GM18873 (cell line): ENCODE measurements around the gene NCR3LG1.

ENCODE experiments used
- ATAC-seq: cut with Tn5 transposase; IDR thresholded peaks from one replicate; pipeline ENCODE4 v1.9.1; 2021; ENCODE audit warnings: mild to moderate bottlenecking, moderate library complexity, moderate number of reproducible peaks; ENCODE audit not compliant: unreplicated experiment, low FRiP score

NCR3LG1 gene

GRCh38 chr11:17351510-17352176 is at the start of gene NCR3LG1:
NCR3LG1 (plus strand) TSS chr11:17351800; CDS start chr11:17351970, 170 bp downstream.
- no peak for ATAC-seq

GRCh38 chr11:17313349-17314231 is 38.0 kb upstream of the NCR3LG1 start:
- ATAC-seq, result no peak

- ATAC-seq, result no peak
These were observed 37.4 kb upstream of the NCR3LG1 start for GRCh38 chr11:17314232-17314547.

GRCh38 chr11:17314904-17315426 is 36.6 kb upstream of the NCR3LG1 start:
- no peak for ATAC-seq

GRCh38 chr11:17328871-17329494 is 22.6 kb upstream of the NCR3LG1 start:
- no peak for ATAC-seq

- no peak for ATAC-seq
These were observed 19.9 kb upstream of the NCR3LG1 start for GRCh38 chr11:17331669-17332068.

GRCh38 chr11:17333799-17334586 is 17.6 kb upstream of the NCR3LG1 start:
- ATAC-seq, result no peak

GRCh38 chr11:17343257-17343656 is 8.3 kb upstream of the NCR3LG1 start:
- ATAC-seq, result no peak

- ATAC-seq, result no peak
These were observed 7.7 kb upstream of the NCR3LG1 start for GRCh38 chr11:17343907-17344306.

- no peak for ATAC-seq
These were observed 3.9 kb upstream of the NCR3LG1 start for GRCh38 chr11:17347676-17348075.

- no peak for ATAC-seq
These were observed 987 bp upstream of the NCR3LG1 start for GRCh38 chr11:17350455-17351171.

GRCh38 chr11:17351172-17351509 is 459 bp upstream of the NCR3LG1 start:
- ATAC-seq, result no peak

GRCh38 chr11:17352950-17353820 is 1.6 kb downstream of the NCR3LG1 start:
- ATAC-seq, result no peak

- ATAC-seq, result no peak
These were observed 2.4 kb downstream of the NCR3LG1 start for GRCh38 chr11:17353821-17354600.

- ATAC-seq, result no peak
These were observed 3.0 kb downstream of the NCR3LG1 start for GRCh38 chr11:17354601-17354991.

GRCh38 chr11:17366495-17366894 is 14.9 kb downstream of the NCR3LG1 start:
- no peak for ATAC-seq

- no peak for ATAC-seq
These were observed 17.0 kb downstream of the NCR3LG1 start for GRCh38 chr11:17368551-17368950.

GRCh38 chr11:17369094-17369493 is 17.5 kb downstream of the NCR3LG1 start:
- ATAC-seq, result no peak
